Occipital lobe (tissue), 2 donors: ENCODE results near the gene FAM83C. TPM values are rescaled to one million over a fixed set of nuclear protein-coding genes. Genes with fewer than 3 reads are reported as not detected.

Experiments
- DNase-seq: peaks from one replicate; lab custom pipeline; 2025; lab: John Stamatoyannopoulos, UW
- total RNA-seq: library from RNA; depleted of rRNA; stranded (reverse); fragments of >200 nt; gene quantifications from one replicate; pipeline ENCODE4 v1.2.3, GENCODE V29; 2014

Gene FAM83C
- total RNA-seq, 1 donor from 2014 or later, result not detected

DNA sequence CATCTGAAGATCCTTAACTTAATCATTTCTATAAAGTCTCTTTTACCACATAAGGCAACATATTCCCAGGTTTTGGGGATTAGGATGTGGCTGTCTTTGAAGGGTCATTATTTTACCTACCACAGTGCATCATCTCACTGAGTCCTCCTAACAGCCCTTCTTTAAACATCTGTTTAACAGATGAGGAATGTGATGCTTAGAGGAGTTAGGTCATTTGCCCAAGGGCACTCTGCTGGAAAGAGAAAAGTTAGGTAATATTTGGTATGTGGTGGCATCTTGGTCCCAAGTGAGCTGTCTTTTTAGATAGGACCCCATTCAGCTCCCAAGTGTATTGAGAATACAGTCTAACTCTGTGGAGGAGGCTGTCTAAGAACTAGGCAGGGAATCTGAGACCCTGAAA is 54.7 kb downstream of the FAM83C start:
- DNase-seq, result no peak

GRCh38 chr20:35235881-35236280 is 56.3 kb downstream of the FAM83C start:
- peak; percentile 54 for DNase-seq

Other genes starting within 250 kb of the FAM83C start
- gene TRPC4AP, start 199.6 kb downstream of the FAM83C start, total RNA-seq, result 45.9 TPM
- 13.1 TPM for gene EDEM2, start 145.1 kb downstream of the FAM83C start, total RNA-seq
- gene PROCR, start 120.4 kb downstream of the FAM83C start, total RNA-seq, result 4.7 TPM
- gene MMP24, start 65.7 kb downstream of the FAM83C start, total RNA-seq, result 76.1 TPM
- 1.9 TPM for gene MMP24OS, start 14.3 kb downstream of the FAM83C start, total RNA-seq
- 58.3 TPM for gene EIF6, start 7.7 kb downstream of the FAM83C start, total RNA-seq
- gene UQCC1, start 119.5 kb upstream of the FAM83C start, total RNA-seq, result 28.5 TPM
- 0.62 TPM for gene GDF5, start 145.8 kb upstream of the FAM83C start, total RNA-seq
- 21.8 TPM for gene CEP250, start 163.2 kb upstream of the FAM83C start, total RNA-seq
- gene C20orf173, start 237.2 kb upstream of the FAM83C start, total RNA-seq, result not detected
- 204 TPM for gene ERGIC3, start 249.7 kb upstream of the FAM83C start, total RNA-seq